Activated naive CD8-positive, alpha-beta T cell treated with anti-CD3 and anti-CD28 coated beads, Interleukin-2, amount 10 ng/mL, durations not matched to agents 7 days and 5 days (primary cell): Measurements from ENCODE around the gene TENT4B. TPM values are rescaled to one million over a fixed set of nuclear protein-coding genes. Genes with fewer than 3 reads are reported as not detected.

Source experiments
- ATAC-seq: fragments of 150-1000 bp; cut with Tn5 transposase; one replicate; pipeline ENCODE4 v1.10.0; 2021; ENCODE audit warnings: low read depth, moderate library complexity
- POLR2A ChIA-PET: fragments of 350-600 bp; sonication (Branson Sonifier 250); formaldehyde crosslinking; loops from one replicate; lab custom pipeline; 2021; ENCODE audit warnings: antibody characterized with exemption; lab: Charles Lee
- DNase-seq: peaks from one replicate; pipeline ENCODE4 v3.0.0; 2021
- H3K27ac Mint-ChIP-seq: one replicate; pipeline ENCODE4 v1.8.0; 2022; ENCODE audit warnings: mild to moderate bottlenecking, mixed read lengths
- H3K27me3 Mint-ChIP-seq: one replicate; pipeline ENCODE4 v1.8.0; 2022; ENCODE audit warnings: mild to moderate bottlenecking, moderate library complexity, mixed read lengths
- H3K36me3 Mint-ChIP-seq: one replicate; pipeline ENCODE4 v1.8.0; 2021; ENCODE audit warnings: mild to moderate bottlenecking, mixed read lengths
- H3K4me1 Mint-ChIP-seq: one replicate; pipeline ENCODE4 v1.8.0; 2021; ENCODE audit warnings: mixed read lengths
- H3K4me3 Mint-ChIP-seq: one replicate; pipeline ENCODE4 v1.8.0; 2022; ENCODE audit warnings: mild to moderate bottlenecking, moderate library complexity, mixed read lengths
- H3K9me3 Mint-ChIP-seq: one replicate; pipeline ENCODE4 v1.8.0; 2021; ENCODE audit warnings: mixed read lengths
- total RNA-seq, 2 experiments: library from RNA; stranded (reverse); gene quantifications; one replicate each; pipeline ENCODE4 v1.2.3, GENCODE V29; 2021

TENT4B gene
- total RNA-seq, 2 experiments from 2014 or later, result 18.0 TPM

- DNase-seq, result peak; percentile 28
Measured at GRCh38 chr16:50270510-50271147, 117.5 kb downstream of the TENT4B start.

DNA sequence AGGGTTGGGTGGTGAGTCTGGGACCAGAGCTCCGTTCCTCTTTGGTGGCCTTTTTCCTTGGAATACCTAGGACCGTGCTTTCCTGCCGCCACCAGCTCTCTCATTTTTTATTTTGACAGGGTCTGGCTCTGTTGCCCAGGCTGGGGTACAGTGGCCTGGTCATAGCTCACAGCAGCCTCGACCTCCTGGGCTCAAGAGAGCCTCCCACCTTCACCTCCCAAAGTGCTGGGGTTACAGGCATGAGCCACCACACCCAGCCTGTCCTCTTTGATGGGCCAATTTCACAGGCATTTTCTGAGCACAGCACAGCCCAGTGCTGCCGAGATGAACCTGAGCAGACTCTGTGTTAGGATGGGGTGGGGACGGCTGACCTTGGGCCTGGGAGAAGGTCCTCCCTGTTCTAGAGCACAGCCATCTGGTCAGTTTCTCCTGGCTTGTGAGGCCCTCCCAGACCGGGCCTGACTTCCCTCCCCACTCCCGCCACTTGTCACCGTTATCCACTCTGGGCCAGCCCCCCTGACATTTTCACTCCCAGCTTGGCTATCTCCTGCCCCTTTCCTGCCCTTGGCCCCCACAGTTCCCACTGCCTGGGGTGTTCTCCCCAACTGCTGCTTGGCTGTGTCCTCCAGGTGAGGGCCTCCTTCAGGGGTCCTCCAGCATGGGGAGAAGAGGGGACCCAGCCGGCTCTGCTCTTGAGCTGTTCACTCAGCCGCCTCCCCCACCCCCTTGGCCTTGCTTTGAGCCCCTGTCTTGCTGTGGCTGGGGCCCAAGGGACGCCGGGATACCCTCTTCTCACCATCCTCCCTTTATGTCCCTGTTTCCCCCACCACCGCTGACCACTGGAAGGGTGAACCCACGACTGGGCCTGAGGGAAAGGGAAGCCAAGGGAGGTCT lies 118.3 kb downstream of the TENT4B start:
- POLR2A ChIA-PET, result interaction anchor here (0.8 to 5.6 kb wide), 4 partner anchors 9 to 40 kb away, joined by 3 to 51 read pairs (median 12); no protein-coding TSS in a partner anchor
- peaks cover 70% of the 10 kb centered on the region for H3K4me1 Mint-ChIP-seq
- no peaks in the 10 kb centered on the region for H3K9me3 Mint-ChIP-seq
- no peak overlapping the region for H3K4me3 Mint-ChIP-seq
- DNase-seq (peak; percentile 28), ATAC-seq (no peak)
- H3K36me3 Mint-ChIP-seq, result peaks cover 10% of the 10 kb centered on the region
- H3K27me3 Mint-ChIP-seq, result no peaks in the 10 kb centered on the region
- peak overlapping the region; percentile 99 for H3K27ac Mint-ChIP-seq

More at GRCh38 chr16:50270510-50271147, 117.5 kb downstream of the TENT4B start:
- no peak for ATAC-seq
- H3K36me3 Mint-ChIP-seq, result peaks cover 11% of the 10 kb centered on the region
- no peak overlapping the region for H3K27ac Mint-ChIP-seq
- H3K4me1 Mint-ChIP-seq, result peaks cover 75% of the 10 kb centered on the region
- no peaks in the 10 kb centered on the region for H3K27me3 Mint-ChIP-seq
- H3K9me3 Mint-ChIP-seq, result no peaks in the 10 kb centered on the region
- no peak overlapping the region for H3K4me3 Mint-ChIP-seq
- POLR2A ChIA-PET, result interaction anchor here (5.6 kb wide), 1 partner anchor 9 kb away, joined by 51 read pairs; no protein-coding TSS in a partner anchor

- peak overlapping the region; percentile 93 for H3K4me3 Mint-ChIP-seq
- H3K4me1 Mint-ChIP-seq, result peaks cover 74% of the 10 kb centered on the region
- peaks cover 13% of the 10 kb centered on the region for H3K36me3 Mint-ChIP-seq
- no peaks in the 10 kb centered on the region for H3K27me3 Mint-ChIP-seq
- H3K27ac Mint-ChIP-seq, result peak overlapping the region; percentile 99
- POLR2A ChIA-PET, result interaction anchor here (0.8 to 4.1 kb wide), 5 partner anchors 7 to 39 kb away, joined by 3 to 39 read pairs (median 5); partner anchors contain the start of gene ADCY7
- DNase-seq, result peak; percentile 47
- ATAC-seq, result no peak
- H3K9me3 Mint-ChIP-seq, result no peaks in the 10 kb centered on the region
Measured at GRCh38 chr16:50272111-50272571, 119.0 kb downstream of the TENT4B start.

DNA sequence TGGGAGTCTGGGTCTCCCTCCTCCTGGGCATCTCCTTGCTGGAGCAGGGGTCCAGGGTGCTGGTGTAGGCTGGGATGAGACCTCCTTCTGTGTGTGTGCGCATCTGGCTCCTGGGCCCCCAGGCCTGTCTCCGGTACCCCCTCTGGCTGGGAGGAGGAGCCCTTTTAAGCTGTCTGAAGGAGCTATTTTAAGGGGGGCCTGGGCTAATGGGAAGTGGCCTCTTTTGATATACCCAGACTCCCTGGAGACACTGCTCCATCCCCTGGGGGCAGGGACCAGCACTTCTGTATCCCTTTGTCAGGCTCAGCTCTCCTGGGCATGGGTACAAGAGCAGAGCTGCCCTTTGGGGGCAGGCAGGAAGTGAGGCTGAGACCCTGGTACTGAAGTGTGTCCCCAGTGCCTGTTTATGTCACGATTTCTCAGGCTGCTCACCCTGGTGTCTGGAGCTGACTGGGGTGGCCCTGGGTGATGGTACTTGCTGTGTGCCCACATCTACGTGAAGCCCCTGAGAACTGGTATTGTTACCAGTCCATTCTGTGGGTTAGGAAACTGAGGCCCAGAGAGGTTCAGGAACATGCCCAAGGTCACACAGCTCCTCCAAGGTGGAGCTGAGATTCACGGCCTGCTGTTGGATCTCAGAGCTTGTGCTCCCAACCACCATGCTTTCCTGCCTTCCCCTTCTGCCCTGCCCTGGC lies 119.7 kb downstream of the TENT4B start:
- no peaks in the 10 kb centered on the region for H3K9me3 Mint-ChIP-seq
- no peaks in the 10 kb centered on the region for H3K27me3 Mint-ChIP-seq
- H3K27ac Mint-ChIP-seq, result peak overlapping the region; percentile 99
- DNase-seq (peak; percentile 37), ATAC-seq (no peak)
- H3K36me3 Mint-ChIP-seq, result peaks cover 14% of the 10 kb centered on the region
- peaks cover 76% of the 10 kb centered on the region for H3K4me1 Mint-ChIP-seq
- POLR2A ChIA-PET, result interaction anchor here (1.3 to 4.1 kb wide), 6 partner anchors 8 to 394 kb away, joined by 3 to 39 read pairs (median 8); partner anchors contain the start of gene ADCY7
- H3K4me3 Mint-ChIP-seq, result peak overlapping the region; percentile 93

GRCh38 chr16:50273382-50273690 lies 120.2 kb downstream of the TENT4B start:
- H3K9me3 Mint-ChIP-seq, result no peaks in the 10 kb centered on the region
- H3K27ac Mint-ChIP-seq, result peak overlapping the region; percentile 99
- POLR2A ChIA-PET, result interaction anchor here (1.3 to 4.1 kb wide), 6 partner anchors 9 to 394 kb away, joined by 3 to 39 read pairs (median 8); partner anchors contain the start of gene ADCY7
- H3K4me1 Mint-ChIP-seq, result peaks cover 77% of the 10 kb centered on the region
- H3K27me3 Mint-ChIP-seq, result no peaks in the 10 kb centered on the region
- H3K36me3 Mint-ChIP-seq, result peaks cover 17% of the 10 kb centered on the region
- DNase-seq (peak; percentile 33), ATAC-seq (no peak)
- peak overlapping the region; percentile 93 for H3K4me3 Mint-ChIP-seq

DNA sequence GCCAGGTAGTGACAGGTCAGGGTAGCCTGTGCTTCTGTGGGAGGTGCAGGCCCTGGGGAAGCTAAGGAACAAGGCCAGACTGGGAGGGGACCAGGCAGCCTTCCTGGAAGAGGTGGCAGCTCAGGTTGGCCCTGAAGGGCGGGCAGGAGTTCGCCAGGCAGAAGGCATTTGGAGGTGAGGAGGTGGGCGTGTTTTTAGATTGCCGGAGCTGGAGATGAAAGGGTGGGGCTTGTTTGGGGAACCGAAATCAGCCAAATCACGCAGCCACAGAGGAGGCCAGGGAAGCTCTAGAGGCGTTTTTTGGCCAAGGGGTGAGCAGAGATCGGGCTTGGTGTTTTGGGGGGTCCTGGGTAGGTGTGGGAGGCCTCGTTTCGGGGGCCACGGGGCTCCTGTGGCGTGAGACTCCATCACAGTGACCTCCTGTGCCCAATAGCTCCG lies 120.8 kb downstream of the TENT4B start:
- no peaks in the 10 kb centered on the region for H3K27me3 Mint-ChIP-seq
- peaks cover 77% of the 10 kb centered on the region for H3K4me1 Mint-ChIP-seq
- peak; percentile 20 for ATAC-seq
- H3K9me3 Mint-ChIP-seq, result no peaks in the 10 kb centered on the region
- peaks cover 19% of the 10 kb centered on the region for H3K36me3 Mint-ChIP-seq
- peak overlapping the region; percentile 99 for H3K27ac Mint-ChIP-seq
- DNase-seq, result no peak
- POLR2A ChIA-PET, result interaction anchor here (1.0 to 4.1 kb wide), 12 partner anchors 9 to 407 kb away, joined by 3 to 39 read pairs (median 5); partner anchors contain the start of genes ADCY7, HEATR3 and SNX20
- H3K4me3 Mint-ChIP-seq, result peak overlapping the region; percentile 93

GRCh38 chr16:50274326-50275097 lies 121.4 kb downstream of the TENT4B start:
- H3K27me3 Mint-ChIP-seq, result no peaks in the 10 kb centered on the region
- no peaks in the 10 kb centered on the region for H3K9me3 Mint-ChIP-seq
- ATAC-seq (peak; percentile 65), DNase-seq (peak; percentile 77)
- H3K36me3 Mint-ChIP-seq, result peaks cover 21% of the 10 kb centered on the region
- POLR2A ChIA-PET, result interaction anchor here (0.7 to 4.1 kb wide), 14 partner anchors 8 to 467 kb away, joined by 3 to 39 read pairs (median 4); partner anchors contain the start of genes ADCY7, CYLD, HEATR3 and SNX20
- H3K4me3 Mint-ChIP-seq, result peak overlapping the region; percentile 93
- H3K27ac Mint-ChIP-seq, result peak overlapping the region; percentile 99
- H3K4me1 Mint-ChIP-seq, result peaks cover 77% of the 10 kb centered on the region

GRCh38 chr16:50275098-50275415 lies 122.0 kb downstream of the TENT4B start:
- H3K4me3 Mint-ChIP-seq, result peak overlapping the region; percentile 93
- no peaks in the 10 kb centered on the region for H3K9me3 Mint-ChIP-seq
- H3K27me3 Mint-ChIP-seq, result no peaks in the 10 kb centered on the region
- POLR2A ChIA-PET, result interaction anchor here (0.7 to 4.1 kb wide), 13 partner anchors 8 to 466 kb away, joined by 3 to 39 read pairs (median 5); partner anchors contain the start of genes ADCY7, CYLD, HEATR3 and SNX20
- H3K4me1 Mint-ChIP-seq, result peaks cover 77% of the 10 kb centered on the region
- DNase-seq, result no peak
- peak overlapping the region; percentile 99 for H3K27ac Mint-ChIP-seq
- ATAC-seq, result no peak
- peaks cover 26% of the 10 kb centered on the region for H3K36me3 Mint-ChIP-seq

- H3K4me1 Mint-ChIP-seq, result peaks cover 79% of the 10 kb centered on the region
- ATAC-seq, result no peak
- peaks cover 32% of the 10 kb centered on the region for H3K36me3 Mint-ChIP-seq
- H3K4me3 Mint-ChIP-seq, result peak overlapping the region; percentile 93
- POLR2A ChIA-PET, result interaction anchor here (0.7 to 4.1 kb wide), 7 partner anchors 7 to 466 kb away, joined by 3 to 39 read pairs (median 9); partner anchors contain the start of genes ADCY7, CYLD and HEATR3
- DNase-seq, result peak; percentile 30
- H3K27ac Mint-ChIP-seq, result peak overlapping the region; percentile 99
- no peaks in the 10 kb centered on the region for H3K9me3 Mint-ChIP-seq
- H3K27me3 Mint-ChIP-seq, result no peaks in the 10 kb centered on the region
Measured at GRCh38 chr16:50275428-50276325, 122.6 kb downstream of the TENT4B start.

DNA sequence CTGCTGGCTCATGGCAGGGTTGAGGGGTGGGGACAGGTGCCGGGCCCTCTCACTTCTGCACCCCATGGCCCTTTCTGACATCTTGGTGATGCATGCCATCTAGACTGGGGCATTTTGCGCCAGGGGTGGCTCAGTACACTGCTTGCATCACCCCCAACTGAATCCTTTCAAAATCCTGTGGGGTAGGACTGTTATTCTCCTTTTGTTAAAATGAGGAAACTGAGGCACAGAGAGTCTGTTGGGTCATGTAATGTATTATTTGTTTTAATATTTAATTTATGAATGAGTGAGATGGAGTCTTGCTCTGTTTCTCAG lies 123.2 kb downstream of the TENT4B start:
- DNase-seq (no peak), ATAC-seq (no peak)
- POLR2A ChIA-PET, result interaction anchor here (1.3 to 4.1 kb wide), 2 partner anchors 12 to 31 kb away, joined by 5 to 39 read pairs; partner anchors contain the start of gene ADCY7
- no peaks in the 10 kb centered on the region for H3K9me3 Mint-ChIP-seq
- peak overlapping the region; percentile 99 for H3K27ac Mint-ChIP-seq
- H3K36me3 Mint-ChIP-seq, result peaks cover 32% of the 10 kb centered on the region
- H3K27me3 Mint-ChIP-seq, result no peaks in the 10 kb centered on the region
- no peak overlapping the region for H3K4me3 Mint-ChIP-seq
- H3K4me1 Mint-ChIP-seq, result peaks cover 76% of the 10 kb centered on the region
